Measurements from ENCODE around the gene ARHGEF16.

The ARHGEF16 gene

GRCh38 chr1:3469104-3469848 is 14.8 kb downstream of the ARHGEF16 start:
- DNase-seq: no peak

GRCh38 chr1:3469849-3470649 is 15.6 kb downstream of the ARHGEF16 start:
- no peak for DNase-seq

GRCh38 chr1:3470650-3471355 is 16.3 kb downstream of the ARHGEF16 start:
- no peak for DNase-seq

GRCh38 chr1:3471356-3472087 is 17.1 kb downstream of the ARHGEF16 start:
- no peak for DNase-seq

- no peak for DNase-seq
Observed at GRCh38 chr1:3472088-3472850, 17.8 kb downstream of the ARHGEF16 start.

- no peak for DNase-seq
Observed at GRCh38 chr1:3472906-3473305, 18.4 kb downstream of the ARHGEF16 start.

GRCh38 chr1:3473381-3473844 is 18.9 kb downstream of the ARHGEF16 start:
- no peak for DNase-seq

GRCh38 chr1:3474016-3474415 is 19.6 kb downstream of the ARHGEF16 start:
- DNase-seq: no peak

GRCh38 chr1:3474421-3474820 is 20.0 kb downstream of the ARHGEF16 start:
- DNase-seq: no peak

- no peak for DNase-seq
Observed at GRCh38 chr1:3475839-3476573, 21.5 kb downstream of the ARHGEF16 start.

GRCh38 chr1:3476666-3477065 is 22.2 kb downstream of the ARHGEF16 start:
- DNase-seq: no peak

- DNase-seq: no peak
Observed at GRCh38 chr1:3477241-3477995, 23.0 kb downstream of the ARHGEF16 start.

GRCh38 chr1:3478187-3478586 is 23.7 kb downstream of the ARHGEF16 start:
- DNase-seq: no peak

- DNase-seq: no peak
Observed at GRCh38 chr1:3479511-3480368, 25.3 kb downstream of the ARHGEF16 start.

- DNase-seq: no peak
Observed at GRCh38 chr1:3480369-3480719, 25.9 kb downstream of the ARHGEF16 start.

GRCh38 chr1:3481046-3481445 is 26.6 kb downstream of the ARHGEF16 start:
- no peak for DNase-seq

GRCh38 chr1:3481836-3482375 is 27.4 kb downstream of the ARHGEF16 start:
- DNase-seq: no peak

GRCh38 chr1:3482378-3482849 is 27.9 kb downstream of the ARHGEF16 start:
- DNase-seq: no peak

GRCh38 chr1:3483380-3483779 is 28.9 kb downstream of the ARHGEF16 start:
- no peak for DNase-seq
